Measurements from ENCODE around the gene DPP6.

GRCh38 chr7:154342971-154343633, 290.9 kb downstream of the DPP6 start:
- TF ChIP-seq EZH2 (IDR thresholded peaks at IDR 0.05; ENCODE audit: low read length) (no peak), CTCF (optimal IDR thresholded peaks at IDR 0.05 in 1 of 3, IDR thresholded peaks at IDR 0.05 in 1 of 3, conservative IDR thresholded peaks at IDR 0.05 in 1 of 3; ENCODE audit: extremely low read depth in 1 of 3, insufficient read depth in 2 of 3, low read length in 3 of 3) (no peak)

All from keratinocyte (primary cell).